ENCODE results near the gene AVEN. TPM values are rescaled to one million over a fixed set of nuclear protein-coding genes. Genes with fewer than 3 reads are reported as not detected.

Gene AVEN
- total and polyA plus RNA-seq, 2 donors (not counting 1 experiment from before 2014, with no cell fraction given): 16.0 to 19.2 TPM

Other genes with a start within 250 kb of the AVEN start
- not detected in 2 replicates for gene CHRM5, start 70.7 kb downstream of the AVEN start, total RNA-seq
- gene CHRM5, start 70.7 kb downstream of the AVEN start, polyA plus RNA-seq: 0.01 and 0.03 TPM in 2 replicates
- 39.0 and 47.7 TPM in 2 replicates for gene EMC7, start 62.7 kb upstream of the AVEN start, total RNA-seq
- 102 and 108 TPM in 2 replicates for gene EMC7, start 62.7 kb upstream of the AVEN start, polyA plus RNA-seq
- 2.6 and 3.0 TPM in 2 replicates for gene PGBD4, start 62.9 kb upstream of the AVEN start, total RNA-seq
- gene PGBD4, start 62.9 kb upstream of the AVEN start, polyA plus RNA-seq: 1.4 and 1.6 TPM in 2 replicates
- gene KATNBL1, start 170.9 kb upstream of the AVEN start, total RNA-seq: 35.0 and 39.8 TPM in 2 replicates
- gene KATNBL1, start 170.9 kb upstream of the AVEN start, polyA plus RNA-seq: 25.8 and 26.4 TPM in 2 replicates
- gene EMC4, start 185.8 kb upstream of the AVEN start, total RNA-seq: 170 and 205 TPM in 2 replicates
- 137 and 146 TPM in 2 replicates for gene EMC4, start 185.8 kb upstream of the AVEN start, polyA plus RNA-seq